ENCODE results near the gene RBM47. TPM values are rescaled to one million over a fixed set of nuclear protein-coding genes. Genes with fewer than 3 reads are reported as not detected.
"Not testable (repeated sequence)": the region's sequence is repeated elsewhere in the genome, so short reads cannot be mapped to it uniquely, and the experiment has no call there.

The RBM47 gene
- total and polyA plus RNA-seq, 2 of the 4 experiments (the other 2 are of a cell fraction) = 0.44 to 1.1 TPM

GRCh38 chr4:40427871-40428270 lies 201.8 kb downstream of the RBM47 start:
- H2BK120ac ChIP-seq (ENCODE audit: low read depth, low read length); H3K9ac ChIP-seq (ENCODE audit: low read depth, low read length); H3K36me3 ChIP-seq (ENCODE audit: control insufficient read depth, insufficient read depth, low read length); H2AK9ac ChIP-seq (replicated peaks; ENCODE audit: low read depth, low read length, poor library complexity); H2BK20ac ChIP-seq (ENCODE audit: low read depth, low read length); H2BK15ac ChIP-seq (ENCODE audit: low read depth, low read length); H2AFZ ChIP-seq (replicated peaks; ENCODE audit: low read length, poor library complexity); H3K14ac ChIP-seq (replicated peaks; ENCODE audit: low read depth, low read length); H3K27me3 ChIP-seq (ENCODE audit: control insufficient read depth, insufficient read depth, low read length); intact Hi-C loops (cut with micrococcal nuclease); H3K9me1 ChIP-seq (ENCODE audit: insufficient read depth, low read length); POLR2A ChIA-PET (ENCODE audit: unreplicated experiment); H4K20me1 ChIP-seq (ENCODE audit: insufficient read depth, low read length); H3K4ac ChIP-seq (ENCODE audit: low read depth, low read length); DNase-seq; H3K4me2 ChIP-seq (ENCODE audit: low read depth, low read length); H4K8ac ChIP-seq (ENCODE audit: low read depth in 2 of 2, low read length in 2 of 2); H3K9me3 ChIP-seq (ENCODE audit: control insufficient read depth, insufficient read depth, low read length); ATAC-seq (ENCODE audit: low read depth); H3K56ac ChIP-seq (ENCODE audit: extremely low read depth, insufficient read depth, low read length); H3K79me1 ChIP-seq (ENCODE audit: low read depth in 1 of 2, low read length in 2 of 2); BruUV-seq (replicated peaks); H3K18ac ChIP-seq (ENCODE audit: low read depth, low read length); H2AK5ac ChIP-seq (ENCODE audit: low read depth, low read length); H4K91ac ChIP-seq (ENCODE audit: insufficient read depth, low read depth, low read length); H3K4me3 ChIP-seq (ENCODE audit: insufficient read depth, low read depth, low read length); CTCF ChIA-PET; H2BK5ac ChIP-seq (ENCODE audit: low read depth, low read length, poor library complexity, severe bottlenecking); H3K4me1 ChIP-seq (ENCODE audit: control insufficient read depth, insufficient read depth, low read length); H3K23ac ChIP-seq (ENCODE audit: low read depth, low read length); in situ Hi-C loops (cut with MboI; ENCODE audit: low sequenced_read_pairs); H4K5ac ChIP-seq (ENCODE audit: low read depth, low read length); H3K27ac ChIP-seq (ENCODE audit: insufficient read depth, low read length); dilution Hi-C loops (cut with HindIII; ENCODE audit: low sequenced_read_pairs, unreplicated experiment): not testable (repeated sequence)
- 100% methylated on average over 2 of the region's 4 CpGs; no CpG with 5 or more reads in 1 of the 2 experiments for WGBS, 2 experiments (ENCODE audit: extremely low coverage in 2 of 2, insufficient read length in 1 of 2)
